A673 (cell line): ENCODE measurements around the gene MPZL1. TPM values are rescaled to one million over a fixed set of nuclear protein-coding genes. Genes with fewer than 3 reads are reported as not detected.

Source experiments
- Bru-seq: library from RNA; stranded (reverse); fragments of 400-500 nt; gene quantifications from one replicate; lab custom pipeline; 2021; lab: Mats Ljungman, UMichigan
- BruChase-seq, 2 experiments: library from RNA; stranded (reverse); fragments of 400-500 nt; gene quantifications; one replicate each; lab custom pipeline; 2021; lab: Mats Ljungman, UMichigan
- BruUV-seq: library from RNA; stranded (reverse); fragments of 400-500 nt; replicated peaks from 2 replicates; lab custom pipeline; 2021; lab: Mats Ljungman, UMichigan
- CTCF ChIA-PET: fragments of 300-600 bp; sonication (Branson Sonifier 250); formaldehyde crosslinking; loops from one replicate; lab custom pipeline; 2022; ENCODE audit warnings: antibody characterized with exemption; lab: Charles Lee
- POLR2A ChIA-PET: fragments of 300-600 bp; sonication (Branson Sonifier 250); formaldehyde crosslinking; loops from one replicate; lab custom pipeline; 2022; ENCODE audit warnings: antibody characterized with exemption; ENCODE audit not compliant: low non-redundant PET; lab: Charles Lee
- DNase-seq: peaks from one replicate; pipeline ENCODE4 v3.0.0-alpha.2; 2015; ENCODE audit warnings: low spot score
- H3K27ac ChIP-seq: fragments of 200-600 bp; sonication (generic); 2 replicates; pipeline ENCODE4 v1.5.1; 2016; ENCODE audit warnings: mixed run types, low read depth, mild to moderate bottlenecking, mixed read lengths, antibody characterized with exemption, low read length; ENCODE audit not compliant: poor library complexity, severe bottlenecking
- H3K27me3 ChIP-seq: fragments of 200-600 bp; sonication (generic); replicated peaks from 2 replicates; pipeline ENCODE4 v1.6.1; 2017; ENCODE audit warnings: mixed run types, low read depth, mild to moderate bottlenecking, mixed read lengths, antibody characterized with exemption, low read length; ENCODE audit not compliant: insufficient read depth, poor library complexity
- H3K36me3 ChIP-seq: fragments of 200-600 bp; sonication (generic); 2 replicates; pipeline ENCODE4 v1.6.1; 2016; ENCODE audit warnings: mixed run types, mild to moderate bottlenecking, mixed read lengths, antibody characterized with exemption, low read length; ENCODE audit not compliant: insufficient read depth, poor library complexity, severe bottlenecking
- H3K4me1 ChIP-seq: fragments of 200-600 bp; sonication (generic); 2 replicates; pipeline ENCODE4 v1.6.1; 2017; ENCODE audit warnings: mixed run types, mild to moderate bottlenecking, mixed read lengths, antibody characterized with exemption, low read length; ENCODE audit not compliant: insufficient read depth, poor library complexity, severe bottlenecking
- H3K4me3 ChIP-seq: fragments of 200-600 bp; sonication (generic); 2 replicates; pipeline ENCODE4 v1.5.1; 2016; ENCODE audit warnings: low read depth, mixed run types, mild to moderate bottlenecking, mixed read lengths, low read length; ENCODE audit not compliant: poor library complexity, severe bottlenecking
- H3K9me3 ChIP-seq: fragments of 200-600 bp; sonication (generic); 2 replicates; pipeline ENCODE4 v1.6.1; 2016; ENCODE audit warnings: mixed run types, low read depth, mild to moderate bottlenecking, mixed read lengths, antibody characterized with exemption, low read length; ENCODE audit not compliant: poor library complexity, severe bottlenecking
- CTCF ChIP-seq: fragments of 300-800, 200-600 bp; sonication (generic); conservative IDR thresholded peaks from 2 replicates; pipeline ENCODE4 v1.5.1; 2017; ENCODE audit warnings: low read depth, mild to moderate bottlenecking, antibody characterized with exemption, low read length, moderate library complexity, mixed read lengths
- EZH2 ChIP-seq: fragments of 200-600 bp; sonication (generic); IDR thresholded peaks from 2 replicates; pipeline ENCODE4 v1.6.1; 2017; ENCODE audit warnings: borderline replicate concordance, low read depth, mild to moderate bottlenecking, mixed read lengths, antibody characterized with exemption, low read length; ENCODE audit not compliant: poor library complexity, severe bottlenecking
- intact Hi-C: fragments of 100-400 bp; cut with micrococcal nuclease; formaldehyde crosslinking; loops from one replicate; pipeline ENCODE4 v1.10.0; 2022; ENCODE audit not compliant: unreplicated experiment
- long read RNA-seq: library from polyadenylated mRNA; stranded (forward); transcript quantifications from one replicate; pipeline ENCODE4 v2.0.0, GENCODE V29; 2022
- total RNA-seq: library from RNA; stranded (reverse); gene quantifications from 2 replicates; pipeline ENCODE4 v1.2.3, GENCODE V29; 2021

The MPZL1 gene
- total RNA-seq (87.8 and 90.4 TPM in 2 replicates), Bru-seq, nascent RNA (percentile 81 among the genes with signal in this experiment), BruChase-seq, experiment 1, labeled RNA remaining after a 2-hour chase (percentile 88 among the genes with signal in this experiment), BruChase-seq, experiment 2, labeled RNA remaining after a 6-hour chase (percentile 88 among the genes with signal in this experiment)
- long read RNA-seq, full-length matches to known transcripts = 184 of 209 reads
- long read RNA-seq, partial matches to known transcripts = 1 of 209 reads
- long read RNA-seq, other reads (novel, unspliced or antisense) = 24 of 209 reads

- POLR2A ChIA-PET = no interaction called here
- intact Hi-C loops = loop anchor here (2.0 kb wide), 1 partner anchor 361 kb away; no protein-coding TSS in a partner anchor
- peak within 1 kb of the TSS; percentile 97 for H3K4me3 ChIP-seq
- no peaks in the 10 kb centered on the region for H3K9me3 ChIP-seq
- H3K27ac ChIP-seq = peak within 1 kb of the TSS; percentile 80
- CTCF ChIA-PET = interaction anchor here (1.0 kb wide), 1 partner anchor 81 kb away, joined by 4 read pairs; no protein-coding TSS in a partner anchor
- BruUV-seq = no TSS peak
- TF ChIP-seq EZH2 = no peak
- TF ChIP-seq CTCF = no peak
- DNase-seq = peak; percentile 95
- H3K4me1 ChIP-seq = peaks cover 13% of the 10 kb centered on the region
- no peaks in the 10 kb centered on the region for H3K27me3 ChIP-seq
- no peaks in the 10 kb centered on the region for H3K36me3 ChIP-seq
Observed at GRCh38 chr1:167721617-167722151, at the start of gene MPZL1. TSS of gene MPZL1 (plus strand) at chr1:167721982. CDS start at chr1:167722152, 170 bp downstream.

GRCh38 chr1:167672831-167673230 lies 49.0 kb upstream of the MPZL1 start:
- H3K36me3 ChIP-seq = no peaks in the 10 kb centered on the region
- CTCF ChIA-PET = no interaction called here
- intact Hi-C loops = no loop called here
- POLR2A ChIA-PET = no interaction called here
- no peak for DNase-seq
- no peaks in the 10 kb centered on the region for H3K9me3 ChIP-seq
- no peaks in the 10 kb centered on the region for H3K4me1 ChIP-seq
- no peak overlapping the region for H3K4me3 ChIP-seq
- no peak for TF ChIP-seq EZH2
- H3K27ac ChIP-seq = no peak overlapping the region
- no peaks in the 10 kb centered on the region for H3K27me3 ChIP-seq
- no TSS peak for BruUV-seq

GRCh38 chr1:167673265-167673664 lies 48.5 kb upstream of the MPZL1 start:
- H3K27me3 ChIP-seq = no peaks in the 10 kb centered on the region
- H3K9me3 ChIP-seq = no peaks in the 10 kb centered on the region
- H3K27ac ChIP-seq = no peak overlapping the region
- POLR2A ChIA-PET = no interaction called here
- H3K4me3 ChIP-seq = no peak overlapping the region
- BruUV-seq = no TSS peak
- CTCF ChIA-PET = no interaction called here
- intact Hi-C loops = no loop called here
- no peaks in the 10 kb centered on the region for H3K4me1 ChIP-seq
- TF ChIP-seq EZH2 = no peak
- TF ChIP-seq CTCF = no peak
- H3K36me3 ChIP-seq = no peaks in the 10 kb centered on the region
- no peak for DNase-seq
